K562 (cell line): ENCODE data around the gene MEX3C. TPM values are rescaled to one million over a fixed set of nuclear protein-coding genes. Genes with fewer than 3 reads are reported as not detected.

Experiments used
- ATAC-seq: fragments of 200-7000 bp; cut with Tn5 transposase; 3 replicates; pipeline ENCODE4 v1.9.1; 2020; ENCODE audit warnings: moderate library complexity
- BruUV-seq: library from RNA; stranded (reverse); fragments of 400-500 nt; replicated peaks from 2 replicates; lab custom pipeline; 2021; lab: Mats Ljungman, UMichigan
- CTCF ChIA-PET: fragments of 300-600 bp; formaldehyde crosslinking; extraction: SDS; loops from one replicate; lab custom pipeline; 2021; ENCODE audit warnings: low intra/inter-chr PET ratio; lab: Yijun Ruan, JAX
- POLR2A ChIA-PET: fragments of 300-600, 350-650 bp; sonication (Branson Sonifier 250); formaldehyde crosslinking; extraction: SDS; loops from one replicate; lab custom pipeline; 2021; ENCODE audit warnings: antibody characterized with exemption, inconsistent platforms; lab: Yijun Ruan, JAX
- DNase-seq, 4 experiments: peaks; one replicate each; pipeline versions ENCODE4 v3.0.0 to v3.0.0-alpha.2; 2011 to 2018; ENCODE audit warnings: low spot score in 3 of 4, mixed read lengths in 3 of 4; ENCODE audit errors: extremely low read depth in 1 of 4
- FAIRE-seq: peaks from 2 replicates; lab custom pipeline; 2011; peaks lifted over from hg19 to GRCh38; lab: Jason Lieb, UNC
- H2AFZ ChIP-seq: 2 replicates; pipeline ENCODE4 v1.6.0; 2011; ENCODE audit warnings: low read depth, low read length, control low read depth, inconsistent platforms
- H3K27ac ChIP-seq: fragments of 200-600 bp; 3 replicates; pipeline ENCODE4 v1.8.0; 2011; ENCODE audit warnings: low read depth, mild to moderate bottlenecking, control low read depth, inconsistent platforms, low read length, moderate library complexity, mixed read lengths; ENCODE audit errors: extremely low read depth
- H3K27me3 ChIP-seq, 2 experiments: fragments of 300-600 bp in 1 of 2; 2 replicates in 1 of 2; 3 replicates in 1 of 2; pipeline versions ENCODE4 v1.6.0 to v1.8.0; 2011; ENCODE audit warnings: inconsistent platforms in 2 of 2, low read length in 2 of 2, mild to moderate bottlenecking in 1 of 2, mixed read lengths in 1 of 2, moderate library complexity in 1 of 2; ENCODE audit not compliant: control insufficient read depth in 2 of 2, insufficient read depth in 2 of 2
- H3K36me3 ChIP-seq: fragments of 300-600 bp; 3 replicates; pipeline ENCODE4 v1.8.0; 2011; ENCODE audit warnings: mild to moderate bottlenecking, low read length, inconsistent platforms; ENCODE audit not compliant: control insufficient read depth, insufficient read depth
- H3K4me1 ChIP-seq, 2 experiments: fragments of 200-600 bp in 1 of 2; replicated peaks in 1 of 2; 2 replicates in 1 of 2; 3 replicates in 1 of 2; pipeline versions ENCODE4 v1.5.1 to v1.8.0; 2011; ENCODE audit warnings: inconsistent platforms in 2 of 2, low read length in 2 of 2, mild to moderate bottlenecking in 1 of 2, mixed read lengths in 1 of 2, moderate library complexity in 1 of 2; ENCODE audit not compliant: control insufficient read depth in 2 of 2, insufficient read depth in 2 of 2
- H3K4me2 ChIP-seq: 2 replicates; pipeline ENCODE4 v1.6.1; 2011; ENCODE audit warnings: low read length, control low read depth, inconsistent platforms, mixed read lengths; ENCODE audit not compliant: insufficient read depth
- H3K4me3 ChIP-seq: fragments of 200-600 bp; sonication (generic), shearing (Covaris generic); 2 replicates; pipeline ENCODE4 v1.5.1; 2016; ENCODE audit warnings: control low read depth, inconsistent platforms
- H3K79me2 ChIP-seq: fragments of 200-600 bp; 3 replicates; pipeline ENCODE4 v1.8.0; 2011; ENCODE audit warnings: low read length, inconsistent platforms; ENCODE audit not compliant: control insufficient read depth, insufficient read depth
- H3K9ac ChIP-seq, 2 experiments: 2 replicates each; pipeline versions ENCODE4 v1.6.0 to v1.6.1; 2011; ENCODE audit warnings: low read depth in 2 of 2, low read length in 2 of 2, control low read depth in 1 of 2, inconsistent platforms in 1 of 2, mild to moderate bottlenecking in 1 of 2, mixed read lengths in 1 of 2; ENCODE audit not compliant: insufficient read depth in 1 of 2
- H3K9me1 ChIP-seq: one replicate; pipeline ENCODE4 v1.6.0; 2011; ENCODE audit warnings: inconsistent platforms, mild to moderate bottlenecking, low read length, moderate library complexity; ENCODE audit not compliant: control insufficient read depth, insufficient read depth
- H3K9me3 ChIP-seq: replicated peaks from 2 replicates; pipeline ENCODE4 v1.5.1; 2011; ENCODE audit warnings: low read depth, low read length, inconsistent platforms; ENCODE audit not compliant: control insufficient read depth, insufficient read depth
- H4K20me1 ChIP-seq: replicated peaks from 2 replicates; pipeline ENCODE4 v1.6.1; 2011; ENCODE audit warnings: low read length, inconsistent platforms, mixed read lengths; ENCODE audit not compliant: control insufficient read depth, insufficient read depth
- CEBPB ChIP-seq: fragments of 450-650 bp; IDR thresholded peaks from 2 replicates; pipeline ENCODE4 v1.6.1; 2016; ENCODE audit warnings: missing genetic modification characterization, missing compliant biosample characterization
- MEIS2 ChIP-seq: fragments of 450-650 bp; IDR thresholded peaks from 2 replicates; pipeline ENCODE4 v1.6.1; 2014; ENCODE audit warnings: mild to moderate bottlenecking; ENCODE audit not compliant: partially characterized antibody
- NELFE ChIP-seq: IDR thresholded peaks from 2 replicates; pipeline ENCODE4 v1.6.1; 2011; ENCODE audit warnings: mild to moderate bottlenecking; ENCODE audit not compliant: insufficient read depth, insufficient read length
- NFYB ChIP-seq: IDR thresholded peaks from 2 replicates; pipeline ENCODE4 v1.6.1; 2011; ENCODE audit warnings: mild to moderate bottlenecking, moderate library complexity; ENCODE audit not compliant: insufficient read length; ENCODE audit errors: extremely low read depth
- PATZ1 ChIP-seq: fragments of 250-450 bp; sonication (Bioruptor Pico); IDR thresholded peaks from 2 replicates; pipeline ENCODE4 v1.5.0; 2020; ENCODE audit warnings: mild to moderate bottlenecking, borderline replicate concordance
- POLR2A ChIP-seq: fragments of 450-650 bp; conservative IDR thresholded peaks from 2 replicates; pipeline ENCODE4 v1.6.1; 2016
- SMC3 ChIP-seq: conservative IDR thresholded peaks from 2 replicates; pipeline ENCODE4 v1.6.1; 2011; ENCODE audit warnings: low read depth, low read length, improper control_type of control experiment; ENCODE audit not compliant: insufficient read depth
- TCF3 ChIP-seq: sonication (generic); formaldehyde crosslinking; IDR thresholded peaks from 2 replicates; pipeline ENCODE4 v1.4.0; 2020; ENCODE audit warnings: mild to moderate bottlenecking, missing genetic modification reagents
- TCFL5 ChIP-seq: fragments of 250-450 bp; sonication (Bioruptor Pico); conservative IDR thresholded peaks from 2 replicates; pipeline ENCODE4 v1.6.1; 2021; ENCODE audit warnings: mild to moderate bottlenecking, moderate library complexity, matching md5 sums
- YBX1 ChIP-seq: fragments of 450-650 bp; IDR thresholded peaks from 2 replicates; pipeline ENCODE4 v1.7.1; 2016; ENCODE audit warnings: mild to moderate bottlenecking
- YY1 ChIP-seq, 3 experiments: IDR thresholded peaks; 2 replicates each; pipeline ENCODE4 v1.6.1; 2011; ENCODE audit warnings: low read length in 2 of 3, mild to moderate bottlenecking in 2 of 3, moderate library complexity in 2 of 3, borderline replicate concordance in 1 of 3, control low read depth in 1 of 3, low read depth in 1 of 3; ENCODE audit not compliant: insufficient read depth in 3 of 3, insufficient replicate concordance in 2 of 3, control insufficient read depth in 1 of 3, insufficient read length in 1 of 3; ENCODE audit errors: extremely low read depth in 1 of 3
- ZBTB49 ChIP-seq: sonication (generic); formaldehyde crosslinking; IDR thresholded peaks from 2 replicates; pipeline ENCODE4 v1.8.0; 2022; ENCODE audit warnings: missing genetic modification reagents, mild to moderate bottlenecking, borderline replicate concordance
- ZNF696 ChIP-seq: fragments of 250-450 bp; sonication (Bioruptor Pico); conservative IDR thresholded peaks from 2 replicates; pipeline ENCODE4 v1.4.0; 2020; ENCODE audit warnings: mild to moderate bottlenecking, moderate library complexity
- ZNF780A ChIP-seq: fragments of 250-450 bp; sonication (Bioruptor Pico); IDR thresholded peaks from 2 replicates; pipeline ENCODE4 v1.5.0; 2021; ENCODE audit warnings: mild to moderate bottlenecking
- WGBS: fragments of 100-300 bp; shearing (Covaris generic); methylation state at CpG from one replicate; pipeline ENCODE4 v1.1.6; 2016; ENCODE audit warnings: low coverage, mixed read lengths; ENCODE audit not compliant: insufficient coverage; ENCODE audit errors: missing lambda C conversion rate; 5-methylcytosine and 5-hydroxymethylcytosine counted together
- in situ Hi-C: fragments of 300-500 bp; cut with MboI; formaldehyde crosslinking; loops from 4 replicates; pipeline ENCODE4 v1.15.0; 2018; ENCODE audit warnings: inconsistent platforms, mixed read lengths
- intact Hi-C: fragments of 100-400 bp; cut with micrococcal nuclease; formaldehyde crosslinking; loops from 2 replicates; pipeline ENCODE4 v1.14.2; 2022
- polyA plus RNA-seq, 8 experiments: library from polyadenylated mRNA; depleted of rRNA in 4 of 8; stranded (reverse) in 5 of 8; unstranded in 3 of 8; fragments of >200 nt; fragmentation: Nextera tagmentation in 2 of 8; fragmentation: Illumina TruSeq in 1 of 8; extraction: Ambion mirVana in 2 of 8; extraction: Trizol in 1 of 8; gene quantifications; 2 replicates each; pipeline versions ENCODE4 v1.2.1 to v1.2.3, GENCODE V29; 2011 to 2014; ENCODE audit warnings: inconsistent platforms in 1 of 8, missing spikeins in 1 of 8
- total RNA-seq, 7 experiments: library from RNA; depleted of rRNA in 6 of 7; stranded (reverse); fragments of >200 nt in 6 of 7; fragmentation: Illumina TruSeq in 2 of 7; extraction: Trizol in 2 of 7; gene quantifications; 2 replicates each; pipeline versions ENCODE4 v1.2.1 to v1.2.3, GENCODE V29; 2011 to 2021; ENCODE audit warnings: low replicate concordance in 1 of 7
- TF ChIP-seq, protein P1 (sequence below): sonication (generic); formaldehyde crosslinking; IDR thresholded peaks from 2 replicates; pipeline ENCODE4 v1.8.0; 2023; ENCODE audit warnings: mild to moderate bottlenecking, missing genetic modification reagents

Gene MEX3C
- total and polyA plus RNA-seq, 9 of the 15 experiments (the other 6 are each of a cell fraction or from before 2014, with no cell fraction given), result 2.4 to 14.2 (median 10.6) TPM

GRCh38 chr18:51153659-51154371 is 43.7 kb downstream of the MEX3C start:
- no peaks in the 10 kb centered on the region for H4K20me1 ChIP-seq
- no peaks in the 10 kb centered on the region for H3K9me3 ChIP-seq
- no peaks in the 10 kb centered on the region for H3K9me1 ChIP-seq
- no peaks in the 10 kb centered on the region for H3K36me3 ChIP-seq
- DNase-seq, result no peak
- in situ Hi-C loops, result no loop called here
- H2AFZ ChIP-seq, result no peak overlapping the region
- no TSS peak for BruUV-seq
- no peak for FAIRE-seq
- ATAC-seq, result no peak
- H3K4me2 ChIP-seq, result no peak overlapping the region
- no peak overlapping the region for H3K9ac ChIP-seq
- ChIA-PET POLR2A (interaction anchor here (0.6 kb wide), 1 partner anchor 31 kb away, joined by 3 read pairs; no protein-coding TSS in a partner anchor), CTCF (no interaction called here)
- no peak overlapping the region for H3K4me3 ChIP-seq
- 14% methylated on average over 14 of the region's 19 CpGs for WGBS
- peaks cover 0 to 3% of the 10 kb centered on the region in 2 experiments; a peak in 2 of 5 replicates for H3K4me1 ChIP-seq
- H3K79me2 ChIP-seq, result no peaks in the 10 kb centered on the region
- intact Hi-C loops, result no loop called here
- H3K27ac ChIP-seq, result no peak overlapping the region
- peaks cover 2 to 33% of the 10 kb centered on the region in 2 experiments for H3K27me3 ChIP-seq
- TF ChIP-seq CEBPB (tag) (no peak), MEIS2 (no peak), TCF3 (no peak), PATZ1 (no peak), SMC3 (no peak), NELFE (no peak), POLR2A (no peak), TCFL5 (no peak), ZNF696 (CRISPR knock-in tag) (no peak), ZBTB49 (no peak), NFYB (no peak), YY1 (IDR thresholded peaks at IDR 0.05; ENCODE audit: borderline replicate concordance in 1 of 3, control insufficient read depth in 1 of 3, extremely low read depth in 1 of 3, insufficient read depth in 3 of 3, insufficient read length in 1 of 3, insufficient replicate concordance in 2 of 3, low read depth in 1 of 3, low read length in 2 of 3) (no peak), ZNF780A (CRISPR knock-in tag) (no peak), YBX1 (no peak)
- TF ChIP-seq, protein P1, sequence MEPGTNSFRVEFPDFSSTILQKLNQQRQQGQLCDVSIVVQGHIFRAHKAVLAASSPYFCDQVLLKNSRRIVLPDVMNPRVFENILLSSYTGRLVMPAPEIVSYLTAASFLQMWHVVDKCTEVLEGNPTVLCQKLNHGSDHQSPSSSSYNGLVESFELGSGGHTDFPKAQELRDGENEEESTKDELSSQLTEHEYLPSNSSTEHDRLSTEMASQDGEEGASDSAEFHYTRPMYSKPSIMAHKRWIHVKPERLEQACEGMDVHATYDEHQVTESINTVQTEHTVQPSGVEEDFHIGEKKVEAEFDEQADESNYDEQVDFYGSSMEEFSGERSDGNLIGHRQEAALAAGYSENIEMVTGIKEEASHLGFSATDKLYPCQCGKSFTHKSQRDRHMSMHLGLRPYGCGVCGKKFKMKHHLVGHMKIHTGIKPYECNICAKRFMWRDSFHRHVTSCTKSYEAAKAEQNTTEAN (CRISPR knock-in tag), result no peak
